Liver (tissue), 2 donors: ENCODE data around the gene HLA-C.

Experiments used
- RAD21 ChIP-seq, 2 donors: IDR thresholded peaks; 2 replicates each; pipeline ENCODE4 v1.6.1; 2016; ENCODE audit warnings: antibody characterized with exemption in 2 of 2, mild to moderate bottlenecking in 2 of 2
- YY1 ChIP-seq: IDR thresholded peaks from 2 replicates; pipeline ENCODE4 v1.6.1; 2016; ENCODE audit warnings: antibody characterized with exemption, mild to moderate bottlenecking
- donor health status: healthy.

DNA sequence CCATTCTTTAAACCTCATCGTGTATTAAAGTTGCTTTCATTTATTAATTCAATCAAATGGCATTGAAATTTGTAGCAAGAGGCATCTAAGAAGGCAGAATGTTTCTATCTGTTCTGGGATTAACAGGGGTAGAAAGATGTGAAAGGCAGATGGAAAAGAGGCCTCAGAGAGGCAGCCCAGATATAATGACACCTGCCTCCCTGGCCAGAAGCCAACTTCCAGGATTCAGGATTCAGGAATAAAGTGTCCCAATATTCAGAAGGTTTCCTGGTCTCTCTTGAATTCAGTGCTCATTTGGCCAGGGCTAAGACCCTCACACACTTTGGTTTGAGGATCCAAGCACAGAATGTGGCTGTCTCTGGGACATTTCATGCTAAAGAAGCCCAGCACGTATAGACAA is 45.1 kb upstream of the HLA-C start:
- no peak for TF ChIP-seq RAD21 (IDR thresholded peaks at IDR 0.05)
- no peak for TF ChIP-seq YY1
